ENCODE results near the gene CSF3R. TPM values are rescaled to one million over a fixed set of nuclear protein-coding genes. Genes with fewer than 3 reads are reported as not detected.

Gene CSF3R
- 8.8 TPM for total RNA-seq

DNA sequence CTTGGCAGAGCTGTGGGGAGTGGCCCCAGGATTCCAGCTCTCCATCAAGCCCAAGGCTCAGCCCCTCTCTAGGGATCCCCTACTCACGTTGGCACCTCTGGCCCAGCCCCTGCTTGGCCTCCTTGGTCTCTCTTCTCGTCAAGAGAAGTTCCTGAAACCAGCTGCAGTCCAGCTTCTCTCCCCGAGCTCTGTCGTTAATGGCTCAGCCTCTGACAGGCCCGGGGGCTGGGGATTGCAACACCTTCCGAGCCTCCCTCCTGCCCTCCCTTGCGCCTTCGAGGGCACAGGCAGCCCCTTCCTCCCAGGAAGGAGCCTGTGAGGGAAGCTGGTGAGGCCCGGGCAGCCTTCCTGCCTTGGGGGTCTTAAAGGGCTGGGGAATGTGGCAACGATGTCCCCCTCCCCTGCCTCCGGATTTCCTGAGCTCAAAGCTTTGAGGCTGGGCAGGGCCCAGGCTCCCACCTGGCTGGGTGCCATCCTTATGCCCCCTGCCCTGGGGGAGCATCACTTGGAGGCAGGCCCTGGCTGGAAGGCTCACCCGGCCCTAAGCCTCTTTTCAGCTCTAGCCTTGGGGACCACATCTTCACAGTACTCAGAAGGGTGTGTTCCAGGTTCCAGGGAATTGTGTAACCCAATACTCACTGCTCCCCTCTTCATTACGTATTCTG, at the start of gene CSF3R:
TSS of gene CSF3R (minus strand) at position 190 of the 665 bp plus-strand sequence. CDS start 3,417 bp downstream, outside the sequence.

DNA sequence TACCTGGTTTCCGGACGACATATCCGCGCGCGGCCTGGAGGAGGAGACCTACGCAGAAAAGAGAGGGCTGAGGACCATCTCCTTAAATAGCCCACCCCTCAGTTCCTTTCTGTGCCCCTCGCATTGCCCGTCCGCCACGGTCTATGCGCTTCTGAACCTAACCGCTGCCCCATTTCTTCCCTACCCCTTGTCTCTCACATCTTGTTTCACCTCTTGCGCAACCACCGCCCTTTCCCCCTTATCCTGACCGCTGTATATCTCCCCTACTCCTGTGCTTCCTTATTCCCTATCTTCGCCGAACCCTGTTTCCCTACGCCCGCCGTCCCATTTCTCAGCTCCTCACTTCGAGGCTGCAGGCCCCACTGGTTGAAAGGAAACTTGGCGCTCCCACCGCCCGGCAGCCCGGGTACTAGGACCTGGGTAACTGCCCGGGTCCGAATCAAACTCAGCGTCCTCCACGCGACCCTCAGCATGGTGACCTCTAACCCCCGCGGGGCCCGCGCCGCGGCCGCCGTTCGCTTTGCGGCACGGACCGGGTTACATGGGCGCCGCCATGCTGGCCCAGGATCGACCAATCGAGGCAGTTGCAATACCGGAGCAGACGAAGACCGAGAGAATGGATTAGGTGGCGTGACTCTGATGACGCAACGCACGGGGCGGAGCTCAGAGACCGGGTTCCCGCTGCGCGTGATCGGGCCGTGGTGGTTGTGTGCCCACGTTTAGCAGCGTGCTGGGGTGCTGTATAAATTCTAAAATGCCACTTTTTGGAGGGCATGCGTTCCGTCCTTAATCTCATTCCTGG, 18.7 kb downstream of the CSF3R start, which contains the start of gene MRPS15:
TSS of gene MRPS15 (minus strand) at position 582 of the 802 bp plus-strand sequence. CDS start at position 473, 109 bp downstream.

DNA sequence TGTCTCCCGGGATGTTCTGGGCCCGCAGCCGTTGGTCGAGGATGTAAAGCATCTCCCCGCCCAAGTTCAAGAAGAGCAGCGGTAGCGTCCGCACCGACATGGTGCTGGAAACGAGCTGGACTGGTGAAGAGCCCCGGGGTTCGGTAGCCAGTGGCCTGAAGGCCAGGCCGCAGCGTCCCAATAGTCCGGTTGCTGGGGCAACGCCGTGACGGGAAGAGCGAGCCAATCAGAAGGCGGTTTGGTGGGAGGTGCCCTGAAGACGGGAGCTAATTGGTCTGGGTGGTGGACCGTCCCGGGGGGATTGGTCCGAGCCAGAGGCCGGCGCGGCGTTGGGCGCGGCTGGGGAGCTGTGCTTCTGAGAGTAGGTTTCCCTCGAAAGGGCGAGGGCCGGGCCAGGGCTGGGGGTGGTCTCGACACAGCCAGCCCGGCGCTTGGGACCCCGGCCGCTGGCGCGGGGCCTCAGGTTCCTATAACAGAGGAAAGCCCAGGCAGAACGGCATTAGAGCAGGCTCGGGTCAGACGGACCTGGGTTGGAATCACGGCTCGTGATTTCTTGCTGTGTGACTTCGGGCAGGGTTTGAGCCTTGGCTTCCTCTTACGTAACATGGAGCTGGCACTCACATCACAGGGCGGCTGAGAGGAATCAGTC, 32.3 kb downstream of the CSF3R start, which contains the start of gene OSCP1:
TSS of gene OSCP1 (minus strand) at position 182 of the 649 bp plus-strand sequence. CDS start at position 100, 82 bp downstream.

Other genes with a start within 250 kb of the CSF3R start
- gene SH3D21, start 176.5 kb downstream of the CSF3R start, total RNA-seq, result 10.8 TPM
- gene EVA1B, start 159.3 kb downstream of the CSF3R start, total RNA-seq, result 18.7 TPM
- 14.7 TPM for gene STK40, start 97.0 kb downstream of the CSF3R start, total RNA-seq
- gene LSM10, start 85.0 kb downstream of the CSF3R start, total RNA-seq, result 8.7 TPM
- 20.6 TPM for gene OSCP1, start 32.5 kb downstream of the CSF3R start, total RNA-seq
- gene MRPS15, start 18.5 kb downstream of the CSF3R start, total RNA-seq, result 26.9 TPM